H9 (cell line): Measurements from ENCODE around the gene CLEC16A. TPM values are rescaled to one million over a fixed set of nuclear protein-coding genes. Genes with fewer than 3 reads are reported as not detected.

Experiments used
- DNase-seq: peaks from one replicate; pipeline ENCODE4 v3.0.0-alpha.2; 2017
- H2AFZ ChIP-seq: one replicate; pipeline ENCODE4 v1.6.1; 2013; ENCODE audit warnings: mild to moderate bottlenecking, low read length, control low read depth, moderate library complexity
- H2AK5ac ChIP-seq: 2 replicates; pipeline ENCODE4 v1.6.1; 2013; ENCODE audit warnings: low read length, control low read depth, mixed read lengths; ENCODE audit not compliant: insufficient read length
- H2BK120ac ChIP-seq: one replicate; pipeline ENCODE4 v1.6.1; 2013; ENCODE audit warnings: low read depth, mild to moderate bottlenecking, low read length, control low read depth, inconsistent platforms; ENCODE audit not compliant: poor library complexity, severe bottlenecking
- H2BK12ac ChIP-seq: 2 replicates; pipeline ENCODE4 v1.6.1; 2013; ENCODE audit warnings: low read length, control low read depth, mixed read lengths, low read depth; ENCODE audit not compliant: insufficient read length
- H2BK15ac ChIP-seq: 2 replicates; pipeline ENCODE4 v1.6.1; 2013; ENCODE audit warnings: low read depth, low read length, control low read depth
- H2BK20ac ChIP-seq: one replicate; pipeline ENCODE4 v1.6.1; 2013; ENCODE audit warnings: low read depth, mild to moderate bottlenecking, low read length, control low read depth, inconsistent platforms; ENCODE audit not compliant: poor library complexity, severe bottlenecking
- H2BK5ac ChIP-seq: 2 replicates; pipeline ENCODE4 v1.6.1; 2013; ENCODE audit warnings: low read length, control low read depth, mixed read lengths; ENCODE audit not compliant: insufficient read length
- H3K14ac ChIP-seq: 2 replicates; pipeline ENCODE4 v1.6.1; 2013; ENCODE audit warnings: low read length, control low read depth; ENCODE audit not compliant: insufficient read depth
- H3K18ac ChIP-seq: 2 replicates; pipeline ENCODE4 v1.6.1; 2013; ENCODE audit warnings: low read depth, mild to moderate bottlenecking, mixed read lengths, low read length, control low read depth; ENCODE audit not compliant: insufficient read length
- H3K23ac ChIP-seq: 2 replicates; pipeline ENCODE4 v1.6.1; 2013; ENCODE audit warnings: low read length, control low read depth, mixed read lengths, low read depth; ENCODE audit not compliant: insufficient read length
- H3K23me2 ChIP-seq: 2 replicates; pipeline ENCODE4 v1.6.1; 2013; ENCODE audit warnings: low read depth, mild to moderate bottlenecking, mixed read lengths, low read length, control low read depth; ENCODE audit not compliant: insufficient read length, poor library complexity, severe bottlenecking
- H3K27ac ChIP-seq: 2 replicates; pipeline ENCODE4 v1.5.1; 2013; ENCODE audit warnings: low read length, control low read depth, mixed read lengths, low read depth; ENCODE audit not compliant: insufficient read length
- H3K27me3 ChIP-seq: 2 replicates; pipeline ENCODE4 v1.6.1; 2013; ENCODE audit warnings: low read length, control low read depth, inconsistent platforms; ENCODE audit not compliant: insufficient read depth
- H3K4ac ChIP-seq: 2 replicates; pipeline ENCODE4 v1.6.1; 2013; ENCODE audit warnings: low read depth, mild to moderate bottlenecking, control low read depth, inconsistent platforms, low read length, moderate library complexity
- H3K4me1 ChIP-seq: 2 replicates; pipeline ENCODE4 v1.6.1; 2013; ENCODE audit warnings: low read length, control low read depth, inconsistent platforms; ENCODE audit not compliant: insufficient read depth
- H3K4me2 ChIP-seq: 2 replicates; pipeline ENCODE4 v1.6.1; 2013; ENCODE audit warnings: low read length, control low read depth, mixed read lengths; ENCODE audit not compliant: insufficient read length, insufficient read depth
- H3K56ac ChIP-seq: 2 replicates; pipeline ENCODE4 v1.6.1; 2013; ENCODE audit warnings: low read depth, mild to moderate bottlenecking, mixed read lengths, low read length, control low read depth; ENCODE audit not compliant: insufficient read length
- H3K79me1 ChIP-seq: 2 replicates; pipeline ENCODE4 v1.6.1; 2013; ENCODE audit warnings: low read depth, mild to moderate bottlenecking, moderate library complexity, low read length, control low read depth, inconsistent platforms; ENCODE audit not compliant: insufficient read depth, poor library complexity, severe bottlenecking
- H3K79me2 ChIP-seq: 2 replicates; pipeline ENCODE4 v1.6.1; 2013; ENCODE audit warnings: low read length, control low read depth, inconsistent platforms; ENCODE audit not compliant: insufficient read depth
- H3K9ac ChIP-seq: 2 replicates; pipeline ENCODE4 v1.6.1; 2013; ENCODE audit warnings: low read length, control low read depth, mixed read lengths; ENCODE audit not compliant: insufficient read length; ENCODE audit errors: extremely low read depth
- H3K9me3 ChIP-seq: one replicate; pipeline ENCODE4 v1.6.1; 2013; ENCODE audit warnings: low read depth, low read length, inconsistent platforms; ENCODE audit not compliant: control insufficient read depth
- H3T11ph ChIP-seq: one replicate; pipeline ENCODE4 v1.6.1; 2013; ENCODE audit warnings: mild to moderate bottlenecking, low read length, control low read depth, inconsistent platforms
- H4K20me1 ChIP-seq: one replicate; pipeline ENCODE4 v1.6.1; 2013; ENCODE audit not compliant: control insufficient read depth, insufficient read length, insufficient read depth
- H4K5ac ChIP-seq: 2 replicates; pipeline ENCODE4 v1.6.1; 2013; ENCODE audit warnings: low read depth, mild to moderate bottlenecking, mixed read lengths, low read length, control low read depth; ENCODE audit not compliant: insufficient read length
- H4K8ac ChIP-seq: replicated peaks from 2 replicates; pipeline ENCODE4 v1.6.1; 2013; ENCODE audit warnings: low read length, control low read depth, mixed read lengths, low read depth; ENCODE audit not compliant: insufficient read length
- H4K91ac ChIP-seq: 2 replicates; pipeline ENCODE4 v1.6.1; 2013; ENCODE audit warnings: low read depth, mild to moderate bottlenecking, moderate library complexity, mixed read lengths, low read length, control low read depth; ENCODE audit not compliant: insufficient read length
- H3K27ac Mint-ChIP-seq, 3 experiments: 2 replicates in 2 of 3; 3 replicates in 1 of 3; pipeline ENCODE4 v1.8.0; 2020 to 2021; ENCODE audit warnings: mixed read lengths in 3 of 3, mild to moderate bottlenecking in 1 of 3, moderate library complexity in 1 of 3
- H3K27me3 Mint-ChIP-seq: 2 replicates; pipeline ENCODE4 v1.8.0; 2021; ENCODE audit warnings: low read depth, mild to moderate bottlenecking, moderate library complexity, mixed read lengths
- H3K36me3 Mint-ChIP-seq, 3 experiments: 2 replicates in 2 of 3; 3 replicates in 1 of 3; pipeline ENCODE4 v1.8.0; 2020 to 2021; ENCODE audit warnings: low read depth in 3 of 3, mixed read lengths in 3 of 3; ENCODE audit not compliant: insufficient read depth in 1 of 3
- H3K4me1 Mint-ChIP-seq, 2 experiments: 2 replicates each; pipeline ENCODE4 v1.8.0; 2020; ENCODE audit warnings: mixed read lengths in 2 of 2
- H3K4me3 Mint-ChIP-seq, 2 experiments: 2 replicates in 1 of 2; 3 replicates in 1 of 2; pipeline ENCODE4 v1.8.0; 2020 to 2021; ENCODE audit warnings: mild to moderate bottlenecking in 2 of 2, mixed read lengths in 2 of 2, moderate library complexity in 1 of 2
- H3K9me3 Mint-ChIP-seq, 2 experiments: 2 replicates in 1 of 2; 3 replicates in 1 of 2; pipeline ENCODE4 v1.8.0; 2020; ENCODE audit warnings: mild to moderate bottlenecking in 2 of 2, mixed read lengths in 2 of 2, moderate library complexity in 1 of 2
- WGBS: extraction: QIAGEN DNeasy Blood & Tissue Kit; methylation state at CpG from one replicate; pipeline ENCODE4 v1.1.7; 2013; ENCODE audit warnings: missing lambda C conversion rate, low lambda C conversion rate, mixed read lengths; ENCODE audit not compliant: insufficient read length; ENCODE audit errors: extremely low coverage; 5-methylcytosine and 5-hydroxymethylcytosine counted together
- total RNA-seq: library from RNA; stranded (reverse); gene quantifications from 2 replicates; pipeline ENCODE4 v1.2.1, GENCODE V29; 2021
- TF ChIP-seq, protein P1 (sequence below): fragments of 200-600 bp; sonication (generic); conservative IDR thresholded peaks from 3 replicates; pipeline ENCODE4 v1.8.0; 2021; ENCODE audit warnings: antibody characterized with exemption, mild to moderate bottlenecking

The CLEC16A gene
- total RNA-seq, 1 experiment from 2014 or later = 15.2 TPM

DNA sequence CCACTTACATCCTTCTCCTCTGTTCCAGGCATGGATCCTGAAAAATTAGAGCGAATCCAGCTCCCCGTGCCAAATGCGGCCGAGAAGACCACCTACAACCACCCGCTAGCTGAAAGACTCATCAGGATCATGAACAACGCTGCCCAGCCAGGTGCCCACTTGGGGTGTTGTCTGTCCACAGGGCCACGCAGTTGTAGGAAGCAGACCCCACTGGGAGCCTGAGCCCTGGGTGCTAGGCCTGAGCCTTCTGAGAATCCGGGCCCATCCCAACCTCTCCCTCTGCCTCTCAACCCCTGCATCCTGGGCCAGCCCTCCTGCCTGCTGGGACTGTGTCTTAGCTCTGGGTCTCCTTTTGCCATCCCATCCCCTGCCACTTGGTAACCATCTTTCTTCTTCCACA lies 95.4 kb downstream of the CLEC16A start:
- H3K4me3 Mint-ChIP-seq = no peak overlapping the region
- Histone ChIP-seq H4K20me1 (no peaks in the 10 kb centered on the region), H2BK5ac (no peak overlapping the region), H3K9me3 (no peaks in the 10 kb centered on the region), H3K4ac (no peak overlapping the region), H4K5ac (no peak overlapping the region), H3K14ac (no peak overlapping the region), H3K4me1 (no peaks in the 10 kb centered on the region), H2BK20ac (no peak overlapping the region), H2AK5ac (no peak overlapping the region), H2BK120ac (no peak overlapping the region), H2AFZ (no peak overlapping the region), H3K27me3 (no peaks in the 10 kb centered on the region), H3K9ac (no peak overlapping the region), H3T11ph (no peak overlapping the region), H2BK12ac (no peak overlapping the region), H3K79me2 (no peaks in the 10 kb centered on the region), H3K27ac (no peak overlapping the region), H2BK15ac (no peak overlapping the region), H3K23ac (no peak overlapping the region), H3K23me2 (no peaks in the 10 kb centered on the region), H3K79me1 (no peaks in the 10 kb centered on the region), H3K18ac (no peak overlapping the region), H4K8ac (no peak overlapping the region), H3K4me2 (no peak overlapping the region), H4K91ac (no peak overlapping the region), H3K56ac (no peak overlapping the region)
- H3K4me1 Mint-ChIP-seq = peaks cover 2 to 8% of the 10 kb centered on the region in 2 experiments; a peak in 2 of 4 replicates
- DNase-seq = no peak
- H3K36me3 Mint-ChIP-seq = peaks cover 0 to 23% (median 0%) of the 10 kb centered on the region in 3 experiments; a peak in 2 of 7 replicates
- no peak overlapping the region; a peak in 1 of 7 replicates for H3K27ac Mint-ChIP-seq
- H3K27me3 Mint-ChIP-seq = no peaks in the 10 kb centered on the region
- H3K9me3 Mint-ChIP-seq = no peaks in the 10 kb centered on the region
- no CpG with 5 or more reads among the region's 8 CpGs for WGBS
- TF ChIP-seq, protein P1, sequence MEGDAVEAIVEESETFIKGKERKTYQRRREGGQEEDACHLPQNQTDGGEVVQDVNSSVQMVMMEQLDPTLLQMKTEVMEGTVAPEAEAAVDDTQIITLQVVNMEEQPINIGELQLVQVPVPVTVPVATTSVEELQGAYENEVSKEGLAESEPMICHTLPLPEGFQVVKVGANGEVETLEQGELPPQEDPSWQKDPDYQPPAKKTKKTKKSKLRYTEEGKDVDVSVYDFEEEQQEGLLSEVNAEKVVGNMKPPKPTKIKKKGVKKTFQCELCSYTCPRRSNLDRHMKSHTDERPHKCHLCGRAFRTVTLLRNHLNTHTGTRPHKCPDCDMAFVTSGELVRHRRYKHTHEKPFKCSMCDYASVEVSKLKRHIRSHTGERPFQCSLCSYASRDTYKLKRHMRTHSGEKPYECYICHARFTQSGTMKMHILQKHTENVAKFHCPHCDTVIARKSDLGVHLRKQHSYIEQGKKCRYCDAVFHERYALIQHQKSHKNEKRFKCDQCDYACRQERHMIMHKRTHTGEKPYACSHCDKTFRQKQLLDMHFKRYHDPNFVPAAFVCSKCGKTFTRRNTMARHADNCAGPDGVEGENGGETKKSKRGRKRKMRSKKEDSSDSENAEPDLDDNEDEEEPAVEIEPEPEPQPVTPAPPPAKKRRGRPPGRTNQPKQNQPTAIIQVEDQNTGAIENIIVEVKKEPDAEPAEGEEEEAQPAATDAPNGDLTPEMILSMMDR = no peak
